Right lobe of liver (tissue), 6 donors: Measurements from ENCODE around the gene PRKACB. TPM values are rescaled to one million over a fixed set of nuclear protein-coding genes. Genes with fewer than 3 reads are reported as not detected.
"Not testable (repeated sequence)": the region's sequence is repeated elsewhere in the genome, so short reads cannot be mapped to it uniquely, and the experiment has no call there.

Experiments
- ATAC-seq, 4 donors: fragments of 200-7000 bp; cut with Tn5 transposase; one replicate each; pipeline ENCODE4 v1.9.1; 2020; ENCODE audit warnings: mild to moderate bottlenecking in 4 of 4, moderate library complexity in 4 of 4
- DNase-seq, 3 donors: peaks; one replicate each; pipeline ENCODE4 v3.0.0-alpha.2; 2020
- H3K27ac ChIP-seq, 3 donors: fragments of 200-600 bp; one replicate each; pipeline ENCODE4 v1.8.0; 2022
- H3K27me3 ChIP-seq, 2 donors: fragments of 200-600 bp; one replicate each; pipeline ENCODE4 v1.8.0; 2022
- H3K36me3 ChIP-seq, 4 donors: fragments of 200-600 bp; sonication (generic) in 1 of 4; one replicate each; pipeline versions ENCODE4 v1.5.1 to v1.8.0; 2017 to 2022; ENCODE audit warnings: control low read depth in 1 of 4
- H3K4me1 ChIP-seq, 4 donors: fragments of 200-600 bp; sonication (generic) in 1 of 4; one replicate each; pipeline versions ENCODE4 v1.5.1 to v1.8.0; 2017 to 2022; ENCODE audit warnings: control low read depth in 1 of 4
- H3K4me3 ChIP-seq, 3 donors: fragments of 200-600 bp; one replicate each; pipeline ENCODE4 v1.8.0; 2022
- H3K9me3 ChIP-seq, 4 donors: fragments of 200-600 bp; sonication (generic) in 1 of 4; one replicate each; pipeline versions ENCODE4 v1.5.1 to v1.8.0; 2017 to 2022; ENCODE audit warnings: control low read depth in 1 of 4
- POLR2A ChIP-seq: fragments of 450-650 bp; IDR thresholded peaks from one replicate; pipeline ENCODE4 v1.6.1; 2017; ENCODE audit warnings: antibody characterized with exemption, mild to moderate bottlenecking
- WGBS: methylation state at CpG from one replicate; pipeline ENCODE4 v1.1.6; 2018; ENCODE audit warnings: low coverage, low lambda C conversion rate; ENCODE audit not compliant: insufficient coverage; ENCODE audit errors: missing lambda C conversion rate; 5-methylcytosine and 5-hydroxymethylcytosine counted together
- intact Hi-C, 2 donors: fragments of 100-400 bp; cut with DNase I; formaldehyde crosslinking; loops; one replicate each; pipeline versions ENCODE4 v1.11.2 to v1.14.1; 2022
- total RNA-seq, 6 experiments: library from RNA; depleted of rRNA in 2 of 6; stranded (reverse); fragments of >200 nt in 2 of 6; fragmentation: NEBNext Ultra II Directional in 3 of 6; extraction: Animal tissue kit (Norgen Biotek cat#: 25700) in 3 of 6; gene quantifications; one replicate each; pipeline versions ENCODE4 v1.1.0 to v1.2.4, GENCODE V29; 2016 to 2023
- TF ChIP-seq, protein P1 (sequence below), 4 donors: fragments of 200-600 bp in 3 of 4; fragments of 450-650 bp in 1 of 4; IDR thresholded peaks; one replicate each; pipeline versions ENCODE4 v1.5.1 to v1.8.0; 2016 to 2022; ENCODE audit warnings: antibody characterized with exemption in 4 of 4, mild to moderate bottlenecking in 2 of 4
- donor health status: DM: no; HTN: yes; CAD: no.
- donor health status: DM: no; HTN: no; CAD: no.
- donor health status: DM: no; HTN: no; CAD: no.
- donor health status: DM: no; HTN: yes; CAD: no.
- donor health status: DM: no; HTN: yes; CAD: no.

Gene PRKACB
- total RNA-seq, 6 experiments from 2014 or later, result 11.1 to 19.7 (median 15.6) TPM

GRCh38 chr1:84278905-84279304, 134.8 kb downstream of the PRKACB start:
- no peak for DNase-seq
- H3K27ac ChIP-seq, result no peak overlapping the region
- H3K4me3 ChIP-seq, result no peak overlapping the region
- no peaks in the 10 kb centered on the region for H3K4me1 ChIP-seq
- H3K9me3 ChIP-seq, result no peaks in the 10 kb centered on the region
- TF ChIP-seq, protein P1, sequence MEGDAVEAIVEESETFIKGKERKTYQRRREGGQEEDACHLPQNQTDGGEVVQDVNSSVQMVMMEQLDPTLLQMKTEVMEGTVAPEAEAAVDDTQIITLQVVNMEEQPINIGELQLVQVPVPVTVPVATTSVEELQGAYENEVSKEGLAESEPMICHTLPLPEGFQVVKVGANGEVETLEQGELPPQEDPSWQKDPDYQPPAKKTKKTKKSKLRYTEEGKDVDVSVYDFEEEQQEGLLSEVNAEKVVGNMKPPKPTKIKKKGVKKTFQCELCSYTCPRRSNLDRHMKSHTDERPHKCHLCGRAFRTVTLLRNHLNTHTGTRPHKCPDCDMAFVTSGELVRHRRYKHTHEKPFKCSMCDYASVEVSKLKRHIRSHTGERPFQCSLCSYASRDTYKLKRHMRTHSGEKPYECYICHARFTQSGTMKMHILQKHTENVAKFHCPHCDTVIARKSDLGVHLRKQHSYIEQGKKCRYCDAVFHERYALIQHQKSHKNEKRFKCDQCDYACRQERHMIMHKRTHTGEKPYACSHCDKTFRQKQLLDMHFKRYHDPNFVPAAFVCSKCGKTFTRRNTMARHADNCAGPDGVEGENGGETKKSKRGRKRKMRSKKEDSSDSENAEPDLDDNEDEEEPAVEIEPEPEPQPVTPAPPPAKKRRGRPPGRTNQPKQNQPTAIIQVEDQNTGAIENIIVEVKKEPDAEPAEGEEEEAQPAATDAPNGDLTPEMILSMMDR (IDR thresholded peaks at IDR 0.05), result no peak
- TF ChIP-seq POLR2A, result no peak
- 4% methylated on average over 6 of the region's 7 CpGs for WGBS
- intact Hi-C loops, result no loop called here
- H3K27me3 ChIP-seq, result no peaks in the 10 kb centered on the region
- H3K36me3 ChIP-seq, result no peaks in the 10 kb centered on the region
- peak; percentile 69 to 96 (median 80) for ATAC-seq

DNA sequence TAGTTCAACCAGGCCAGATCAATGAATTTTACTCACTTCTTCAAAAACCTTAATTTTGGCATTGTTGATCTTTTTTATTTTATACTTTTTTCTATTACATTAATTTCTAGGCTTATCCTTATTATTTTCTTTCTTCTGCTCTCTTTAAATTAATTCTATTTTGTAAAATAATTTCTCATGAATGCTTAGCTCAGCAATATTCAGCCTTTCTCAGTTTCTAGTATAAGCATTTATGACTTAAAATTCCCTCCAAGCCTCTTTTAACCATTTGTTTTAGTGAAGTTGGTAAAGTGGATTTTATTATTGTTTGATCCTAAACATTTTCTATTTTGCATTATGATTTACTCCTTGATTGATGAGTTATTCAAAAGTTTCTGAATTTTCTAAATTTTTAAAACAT, 136.8 kb downstream of the PRKACB start:
- Histone ChIP-seq H3K27me3 (no peaks in the 10 kb centered on the region), H3K36me3 (no peaks in the 10 kb centered on the region), H3K4me3 (no peak overlapping the region), H3K27ac (no peak overlapping the region), H3K4me1 (no peaks in the 10 kb centered on the region), H3K9me3 (no peaks in the 10 kb centered on the region)
- no peak for DNase-seq
- ATAC-seq, result no peak
- TF ChIP-seq, protein P1 (IDR thresholded peaks at IDR 0.05), result no peak
- TF ChIP-seq POLR2A, result no peak
- intact Hi-C loops, result no loop called here

DNA sequence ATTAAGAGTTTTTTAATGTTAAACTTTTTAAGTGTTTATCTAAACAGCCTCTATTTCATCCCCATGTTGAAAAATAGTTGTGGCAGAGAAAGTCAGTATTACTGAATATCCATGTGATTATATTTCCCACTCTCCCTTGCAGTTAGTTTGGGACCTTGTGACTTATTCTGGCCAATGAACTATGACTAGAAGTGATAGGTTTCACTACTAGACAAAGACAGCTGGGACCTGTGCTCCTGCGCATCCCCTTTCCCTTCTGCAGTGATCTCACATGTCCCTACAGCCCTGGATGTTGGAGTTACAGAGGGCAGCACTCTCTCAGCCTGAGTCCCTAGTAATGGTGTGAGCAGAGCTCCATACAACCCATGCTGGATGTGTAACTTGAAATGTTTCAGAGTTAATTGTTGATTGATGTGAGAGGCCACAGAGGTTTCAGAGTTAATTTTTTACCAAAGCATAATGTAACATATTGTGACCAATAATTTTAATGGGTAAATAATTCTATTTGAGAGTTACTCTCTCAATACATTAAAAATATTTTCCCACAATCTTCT, 138.8 kb downstream of the PRKACB start:
- Histone ChIP-seq H3K27ac (no peak overlapping the region), H3K4me3 (no peak overlapping the region), H3K4me1 (no peaks in the 10 kb centered on the region), H3K9me3 (no peaks in the 10 kb centered on the region), H3K36me3 (no peaks in the 10 kb centered on the region), H3K27me3 (no peaks in the 10 kb centered on the region)
- TF ChIP-seq, protein P1 (IDR thresholded peaks at IDR 0.05), result no peak
- TF ChIP-seq POLR2A, result no peak
- ATAC-seq, result no peak
- 92% methylated on average over 1 of the region's 1 CpG for WGBS
- DNase-seq, result no peak
- intact Hi-C loops, result no loop called here

DNA sequence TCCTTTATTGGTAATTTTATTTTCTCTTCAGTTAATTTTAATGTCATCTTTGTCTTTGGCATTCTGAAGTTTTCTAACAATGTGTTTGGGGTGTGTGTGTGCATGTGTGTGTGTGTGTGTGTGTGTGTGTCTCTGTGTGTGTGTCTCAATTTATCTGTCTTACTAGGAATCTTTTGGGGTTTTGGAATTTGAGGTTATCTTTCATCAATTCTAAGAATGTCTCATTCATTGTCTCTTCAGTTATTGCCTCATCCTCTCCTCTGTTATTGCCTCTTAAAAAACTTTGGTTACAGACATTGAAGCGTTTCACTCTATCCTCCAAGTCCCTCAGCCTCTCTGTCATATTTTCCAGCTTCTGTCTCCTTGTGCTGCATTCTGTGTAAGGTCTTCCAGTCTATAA, 139.3 kb downstream of the PRKACB start:
- DNase-seq (no peak), ATAC-seq (no peak)
- Histone ChIP-seq H3K4me1 (no peaks in the 10 kb centered on the region), H3K36me3 (no peaks in the 10 kb centered on the region), H3K27me3 (no peaks in the 10 kb centered on the region), H3K4me3 (no peak overlapping the region), H3K9me3 (no peaks in the 10 kb centered on the region), H3K27ac (no peak overlapping the region)
- intact Hi-C loops, result no loop called here
- TF ChIP-seq, protein P1 (IDR thresholded peaks at IDR 0.05), result no peak
- no peak for TF ChIP-seq POLR2A
- whole genome bisulfite sequencing, result 36% methylated on average over 1 of the region's 1 CpG

DNA sequence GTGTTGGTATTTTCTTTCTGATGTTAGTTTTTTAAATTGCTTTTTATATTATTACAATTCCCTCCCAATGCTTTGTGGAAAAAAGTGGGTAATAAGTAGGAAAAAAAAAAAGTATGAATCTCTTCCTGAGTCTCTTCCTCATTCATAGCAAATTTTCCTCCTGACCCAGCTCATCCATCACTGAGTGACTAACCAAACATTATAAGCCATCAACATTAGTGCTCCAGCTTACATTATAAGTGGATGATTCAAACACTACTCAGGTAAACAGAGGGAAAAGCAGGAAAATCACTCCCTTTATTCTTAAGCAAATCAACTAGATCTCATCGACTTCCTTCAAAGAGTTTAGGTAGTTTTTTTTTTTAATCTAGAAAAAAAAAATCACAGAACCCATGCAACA, 142.0 kb downstream of the PRKACB start:
- no peaks in the 10 kb centered on the region for H3K9me3 ChIP-seq
- H3K27ac ChIP-seq, result no peak overlapping the region
- WGBS, result 43% methylated on average over 1 of the region's 1 CpG
- no peaks in the 10 kb centered on the region for H3K27me3 ChIP-seq
- no peaks in the 10 kb centered on the region for H3K36me3 ChIP-seq
- TF ChIP-seq POLR2A, result no peak
- TF ChIP-seq, protein P1 (IDR thresholded peaks at IDR 0.05), result no peak
- intact Hi-C loops, result no loop called here
- no peaks in the 10 kb centered on the region for H3K4me1 ChIP-seq
- DNase-seq (no peak), ATAC-seq (no peak)
- no peak overlapping the region for H3K4me3 ChIP-seq

GRCh38 chr1:84287389-84287788, 143.3 kb downstream of the PRKACB start:
- H3K27me3 ChIP-seq, H3K36me3 ChIP-seq, DNase-seq, intact Hi-C loops, H3K9me3 ChIP-seq, ATAC-seq, H3K27ac ChIP-seq, H3K4me3 ChIP-seq, H3K4me1 ChIP-seq: not testable (repeated sequence)
- WGBS, result 83% methylated on average over 1 of the region's 3 CpGs
